ENCODE measurements around the gene OR51B5. TPM values are rescaled to one million over a fixed set of nuclear protein-coding genes. Genes with fewer than 3 reads are reported as not detected.
"Not testable (repeated sequence)": the region's sequence is repeated elsewhere in the genome, so short reads cannot be mapped to it uniquely, and the experiment has no call there.

Gene OR51B5
- total RNA-seq, 2 experiments from 2014 or later, result not detected

GRCh38 chr11:5356031-5356430, 12.7 kb upstream of the OR51B5 start:
- H3K27me3 Mint-ChIP-seq; H3K4me3 Mint-ChIP-seq; H3K36me3 Mint-ChIP-seq (ENCODE audit: low read depth); CTCF ChIA-PET; POLR2A ChIA-PET; H3K4me1 Mint-ChIP-seq; H3K27ac Mint-ChIP-seq; DNase-seq; H3K9me3 Mint-ChIP-seq: not testable (repeated sequence)

GRCh38 chr11:5351208-5351607, 7.9 kb upstream of the OR51B5 start, which contains the start of gene OR51B6:
Gene OR51B6, plus strand, starts transcription at chr11:5351508. Its CDS starts 0 bp downstream, at chr11:5351508.
- no peak within 1 kb of the TSS for H3K27ac Mint-ChIP-seq
- ChIA-PET CTCF (no interaction called here), POLR2A (no interaction called here)
- H3K36me3 Mint-ChIP-seq (ENCODE audit: low read depth), result no peaks in the 10 kb centered on the region
- H3K4me1 Mint-ChIP-seq, result no peaks in the 10 kb centered on the region
- no peak for DNase-seq
- no peaks in the 10 kb centered on the region for H3K27me3 Mint-ChIP-seq
- H3K9me3 Mint-ChIP-seq, result no peaks in the 10 kb centered on the region
- no peak within 1 kb of the TSS for H3K4me3 Mint-ChIP-seq

- no peaks in the 10 kb centered on the region for H3K27me3 Mint-ChIP-seq
- CTCF ChIA-PET, result no interaction called here
- no peaks in the 10 kb centered on the region for H3K36me3 Mint-ChIP-seq (ENCODE audit: low read depth)
- no peaks in the 10 kb centered on the region for H3K4me1 Mint-ChIP-seq
- H3K4me3 Mint-ChIP-seq, result no peak overlapping the region
- POLR2A ChIA-PET, result no interaction called here
- H3K9me3 Mint-ChIP-seq, result no peaks in the 10 kb centered on the region
- no peak for DNase-seq
- H3K27ac Mint-ChIP-seq, result no peak overlapping the region
Observed at GRCh38 chr11:5349550-5349949, 6.2 kb upstream of the OR51B5 start.

GRCh38 chr11:5348551-5349194, 5.3 kb upstream of the OR51B5 start:
- Mint-ChIP-seq H3K4me1 (no peaks in the 10 kb centered on the region), H3K27ac (no peak overlapping the region), H3K36me3 (ENCODE audit: low read depth) (no peaks in the 10 kb centered on the region), H3K27me3 (no peaks in the 10 kb centered on the region), H3K9me3 (no peaks in the 10 kb centered on the region), H3K4me3 (no peak overlapping the region)
- ChIA-PET CTCF (no interaction called here), POLR2A (no interaction called here)
- no peak for DNase-seq

GRCh38 chr11:5345831-5346230, 2.5 kb upstream of the OR51B5 start:
- H3K4me3 Mint-ChIP-seq, result no peak overlapping the region
- H3K27ac Mint-ChIP-seq, result no peak overlapping the region
- H3K4me1 Mint-ChIP-seq, result no peaks in the 10 kb centered on the region
- no peaks in the 10 kb centered on the region for H3K27me3 Mint-ChIP-seq
- ChIA-PET CTCF (no interaction called here), POLR2A (no interaction called here)
- DNase-seq, result no peak
- H3K9me3 Mint-ChIP-seq, result no peaks in the 10 kb centered on the region
- H3K36me3 Mint-ChIP-seq (ENCODE audit: low read depth), result no peaks in the 10 kb centered on the region

- POLR2A ChIA-PET, result no interaction called here
- Mint-ChIP-seq H3K9me3 (no peaks in the 10 kb centered on the region), H3K27ac (no peak overlapping the region), H3K27me3 (no peaks in the 10 kb centered on the region), H3K36me3 (ENCODE audit: low read depth) (no peaks in the 10 kb centered on the region), H3K4me1 (no peaks in the 10 kb centered on the region), H3K4me3 (no peak overlapping the region)
- CTCF ChIA-PET, result no interaction called here
- DNase-seq, result no peak
Observed at GRCh38 chr11:5339771-5340322, 3.5 kb downstream of the OR51B5 start.

- POLR2A ChIA-PET; CTCF ChIA-PET; H3K4me1 Mint-ChIP-seq; H3K4me3 Mint-ChIP-seq; H3K27me3 Mint-ChIP-seq; H3K27ac Mint-ChIP-seq; DNase-seq; H3K9me3 Mint-ChIP-seq; H3K36me3 Mint-ChIP-seq (ENCODE audit: low read depth): not testable (repeated sequence)
Observed at GRCh38 chr11:5337253-5337652, 6.1 kb downstream of the OR51B5 start.

- CTCF ChIA-PET, result no interaction called here
- no peak overlapping the region for H3K27ac Mint-ChIP-seq
- H3K36me3 Mint-ChIP-seq (ENCODE audit: low read depth), result no peaks in the 10 kb centered on the region
- H3K4me3 Mint-ChIP-seq, result no peak overlapping the region
- POLR2A ChIA-PET, result no interaction called here
- H3K9me3 Mint-ChIP-seq, result no peaks in the 10 kb centered on the region
- no peaks in the 10 kb centered on the region for H3K4me1 Mint-ChIP-seq
- DNase-seq, result no peak
- H3K27me3 Mint-ChIP-seq, result no peaks in the 10 kb centered on the region
Observed at GRCh38 chr11:5336331-5336730, 7.0 kb downstream of the OR51B5 start.

GRCh38 chr11:5335170-5335569, 8.2 kb downstream of the OR51B5 start:
- H3K4me1 Mint-ChIP-seq, result no peaks in the 10 kb centered on the region
- POLR2A ChIA-PET, result no interaction called here
- H3K9me3 Mint-ChIP-seq, result no peaks in the 10 kb centered on the region
- CTCF ChIA-PET, result no interaction called here
- no peaks in the 10 kb centered on the region for H3K36me3 Mint-ChIP-seq (ENCODE audit: low read depth)
- no peak overlapping the region for H3K4me3 Mint-ChIP-seq
- DNase-seq, result no peak
- no peaks in the 10 kb centered on the region for H3K27me3 Mint-ChIP-seq
- H3K27ac Mint-ChIP-seq, result no peak overlapping the region

GRCh38 chr11:5324197-5324596, 19.1 kb downstream of the OR51B5 start, which contains the start of gene OR51B2:
Gene OR51B2, minus strand, starts transcription at chr11:5324297. Its CDS starts 0 bp downstream, at chr11:5324297.
- no peaks in the 10 kb centered on the region for H3K4me1 Mint-ChIP-seq
- no peaks in the 10 kb centered on the region for H3K27me3 Mint-ChIP-seq
- no peaks in the 10 kb centered on the region for H3K36me3 Mint-ChIP-seq (ENCODE audit: low read depth)
- CTCF ChIA-PET, result no interaction called here
- no peak within 1 kb of the TSS for H3K4me3 Mint-ChIP-seq
- no peak within 1 kb of the TSS for H3K27ac Mint-ChIP-seq
- no peak for DNase-seq
- POLR2A ChIA-PET, result no interaction called here
- no peaks in the 10 kb centered on the region for H3K9me3 Mint-ChIP-seq

GRCh38 chr11:5317292-5317691, 26.0 kb downstream of the OR51B5 start:
- no peaks in the 10 kb centered on the region for H3K27me3 Mint-ChIP-seq
- ChIA-PET CTCF (no interaction called here), POLR2A (no interaction called here)
- no peaks in the 10 kb centered on the region for H3K4me1 Mint-ChIP-seq
- no peak overlapping the region for H3K4me3 Mint-ChIP-seq
- DNase-seq, result no peak
- H3K36me3 Mint-ChIP-seq (ENCODE audit: low read depth), result no peaks in the 10 kb centered on the region
- H3K27ac Mint-ChIP-seq, result no peak overlapping the region
- H3K9me3 Mint-ChIP-seq, result no peaks in the 10 kb centered on the region

GRCh38 chr11:5313326-5314023, 29.8 kb downstream of the OR51B5 start:
- H3K27me3 Mint-ChIP-seq; CTCF ChIA-PET; H3K27ac Mint-ChIP-seq; H3K4me3 Mint-ChIP-seq; DNase-seq; H3K4me1 Mint-ChIP-seq; H3K36me3 Mint-ChIP-seq (ENCODE audit: low read depth); H3K9me3 Mint-ChIP-seq; POLR2A ChIA-PET: not testable (repeated sequence)

- H3K27ac Mint-ChIP-seq, result no peak overlapping the region
- ChIA-PET CTCF (no interaction called here), POLR2A (no interaction called here)
- H3K9me3 Mint-ChIP-seq, result no peaks in the 10 kb centered on the region
- no peak overlapping the region for H3K4me3 Mint-ChIP-seq
- H3K36me3 Mint-ChIP-seq (ENCODE audit: low read depth), result no peaks in the 10 kb centered on the region
- no peaks in the 10 kb centered on the region for H3K27me3 Mint-ChIP-seq
- DNase-seq, result no peak
- no peaks in the 10 kb centered on the region for H3K4me1 Mint-ChIP-seq
Observed at GRCh38 chr11:5310423-5310822, 32.9 kb downstream of the OR51B5 start.
